Type B pancreatic cell (in vitro differentiated cells): ENCODE measurements around the gene HBM. TPM values are rescaled to one million over a fixed set of nuclear protein-coding genes. Genes with fewer than 3 reads are reported as not detected.
"Not testable (repeated sequence)": the region's sequence is repeated elsewhere in the genome, so short reads cannot be mapped to it uniquely, and the experiment has no call there.

Source experiments
- DNase-seq: peaks from one replicate; pipeline ENCODE4 v3.0.0; 2021; ENCODE audit warnings: mixed read lengths; ENCODE audit not compliant: unreplicated experiment; ENCODE audit errors: extremely low spot score
- H3K27ac Mint-ChIP-seq: 2 replicates; pipeline ENCODE4 v1.8.0; 2021; ENCODE audit warnings: mild to moderate bottlenecking, mixed read lengths
- H3K27me3 Mint-ChIP-seq: 2 replicates; pipeline ENCODE4 v1.8.0; 2021; ENCODE audit warnings: mixed read lengths
- H3K36me3 Mint-ChIP-seq: 2 replicates; pipeline ENCODE4 v1.8.0; 2021; ENCODE audit warnings: mixed read lengths
- H3K4me1 Mint-ChIP-seq: one replicate; pipeline ENCODE4 v1.8.0; 2021; ENCODE audit warnings: mixed read lengths; ENCODE audit not compliant: unreplicated experiment
- H3K4me3 Mint-ChIP-seq: 2 replicates; pipeline ENCODE4 v1.8.0; 2021; ENCODE audit warnings: mild to moderate bottlenecking, mixed read lengths
- H3K9me3 Mint-ChIP-seq: 2 replicates; pipeline ENCODE4 v1.8.0; 2021; ENCODE audit warnings: mixed read lengths
- CTCF ChIP-seq: fragments of 200-600 bp; sonication (generic); conservative IDR thresholded peaks from 2 replicates; pipeline ENCODE4 v1.5.0; 2021; ENCODE audit warnings: antibody characterized with exemption, mild to moderate bottlenecking
- total RNA-seq: library from RNA; stranded (reverse); gene quantifications from 2 replicates; pipeline ENCODE4 v1.2.1, GENCODE V29; 2021; ENCODE audit warnings: low replicate concordance

The HBM gene
- total RNA-seq, 1 donor from 2014 or later = not detected

- Mint-ChIP-seq H3K4me3 (no peak overlapping the region), H3K9me3 (no peaks in the 10 kb centered on the region), H3K4me1 (no peaks in the 10 kb centered on the region), H3K27ac (no peak overlapping the region), H3K27me3 (peaks cover 84% of the 10 kb centered on the region), H3K36me3 (no peaks in the 10 kb centered on the region)
- TF ChIP-seq CTCF = no peak
- DNase-seq = no peak
Measured at GRCh38 chr16:170788-171187, 5.0 kb downstream of the HBM start.

- not testable (repeated sequence) for H3K4me3 Mint-ChIP-seq, H3K9me3 Mint-ChIP-seq, DNase-seq
Measured at GRCh38 chr16:172374-172941, 6.7 kb downstream of the HBM start, which contains the start of gene HBA2. TSS of gene HBA2 (plus strand) at chr16:172876. CDS start at chr16:172913, 37 bp downstream.

GRCh38 chr16:173211-173854 lies 7.6 kb downstream of the HBM start:
- H3K27me3 Mint-ChIP-seq = peaks cover 77% of the 10 kb centered on the region
- not testable (repeated sequence) for H3K27ac Mint-ChIP-seq, H3K9me3 Mint-ChIP-seq, DNase-seq, H3K4me3 Mint-ChIP-seq, H3K36me3 Mint-ChIP-seq, H3K4me1 Mint-ChIP-seq

More at GRCh38 chr16:172374-172941, 6.7 kb downstream of the HBM start, which contains the start of gene HBA2:
- not testable (repeated sequence) for H3K27ac Mint-ChIP-seq, H3K4me1 Mint-ChIP-seq, H3K36me3 Mint-ChIP-seq
- peaks cover 77% of the 10 kb centered on the region for H3K27me3 Mint-ChIP-seq

- H3K4me1 Mint-ChIP-seq, H3K27ac Mint-ChIP-seq, H3K9me3 Mint-ChIP-seq, H3K36me3 Mint-ChIP-seq, DNase-seq: not testable (repeated sequence)
- Mint-ChIP-seq H3K4me3 (peak overlapping the region; percentile 39), H3K27me3 (peaks cover 75% of the 10 kb centered on the region)
Measured at GRCh38 chr16:173928-174769, 8.4 kb downstream of the HBM start.

- peak overlapping the region; percentile 44 for H3K4me3 Mint-ChIP-seq
- H3K27ac Mint-ChIP-seq = no peak overlapping the region
- H3K9me3 Mint-ChIP-seq = no peaks in the 10 kb centered on the region
- H3K4me1 Mint-ChIP-seq = peaks cover 6% of the 10 kb centered on the region
- peaks cover 74% of the 10 kb centered on the region for H3K27me3 Mint-ChIP-seq
- H3K36me3 Mint-ChIP-seq = no peaks in the 10 kb centered on the region
- DNase-seq = no peak
- no peak for TF ChIP-seq CTCF
Measured at GRCh38 chr16:175011-175949, 9.5 kb downstream of the HBM start.

DNA sequence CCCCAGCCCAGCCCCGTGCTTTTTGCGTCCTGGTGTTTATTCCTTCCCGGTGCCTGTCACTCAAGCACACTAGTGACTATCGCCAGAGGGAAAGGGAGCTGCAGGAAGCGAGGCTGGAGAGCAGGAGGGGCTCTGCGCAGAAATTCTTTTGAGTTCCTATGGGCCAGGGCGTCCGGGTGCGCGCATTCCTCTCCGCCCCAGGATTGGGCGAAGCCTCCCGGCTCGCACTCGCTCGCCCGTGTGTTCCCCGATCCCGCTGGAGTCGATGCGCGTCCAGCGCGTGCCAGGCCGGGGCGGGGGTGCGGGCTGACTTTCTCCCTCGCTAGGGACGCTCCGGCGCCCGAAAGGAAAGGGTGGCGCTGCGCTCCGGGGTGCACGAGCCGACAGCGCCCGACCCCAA lies 10.2 kb downstream of the HBM start:
- DNase-seq, H3K36me3 Mint-ChIP-seq, H3K9me3 Mint-ChIP-seq, H3K4me1 Mint-ChIP-seq, H3K27ac Mint-ChIP-seq, H3K4me3 Mint-ChIP-seq: not testable (repeated sequence)
- H3K27me3 Mint-ChIP-seq = peaks cover 67% of the 10 kb centered on the region

DNA sequence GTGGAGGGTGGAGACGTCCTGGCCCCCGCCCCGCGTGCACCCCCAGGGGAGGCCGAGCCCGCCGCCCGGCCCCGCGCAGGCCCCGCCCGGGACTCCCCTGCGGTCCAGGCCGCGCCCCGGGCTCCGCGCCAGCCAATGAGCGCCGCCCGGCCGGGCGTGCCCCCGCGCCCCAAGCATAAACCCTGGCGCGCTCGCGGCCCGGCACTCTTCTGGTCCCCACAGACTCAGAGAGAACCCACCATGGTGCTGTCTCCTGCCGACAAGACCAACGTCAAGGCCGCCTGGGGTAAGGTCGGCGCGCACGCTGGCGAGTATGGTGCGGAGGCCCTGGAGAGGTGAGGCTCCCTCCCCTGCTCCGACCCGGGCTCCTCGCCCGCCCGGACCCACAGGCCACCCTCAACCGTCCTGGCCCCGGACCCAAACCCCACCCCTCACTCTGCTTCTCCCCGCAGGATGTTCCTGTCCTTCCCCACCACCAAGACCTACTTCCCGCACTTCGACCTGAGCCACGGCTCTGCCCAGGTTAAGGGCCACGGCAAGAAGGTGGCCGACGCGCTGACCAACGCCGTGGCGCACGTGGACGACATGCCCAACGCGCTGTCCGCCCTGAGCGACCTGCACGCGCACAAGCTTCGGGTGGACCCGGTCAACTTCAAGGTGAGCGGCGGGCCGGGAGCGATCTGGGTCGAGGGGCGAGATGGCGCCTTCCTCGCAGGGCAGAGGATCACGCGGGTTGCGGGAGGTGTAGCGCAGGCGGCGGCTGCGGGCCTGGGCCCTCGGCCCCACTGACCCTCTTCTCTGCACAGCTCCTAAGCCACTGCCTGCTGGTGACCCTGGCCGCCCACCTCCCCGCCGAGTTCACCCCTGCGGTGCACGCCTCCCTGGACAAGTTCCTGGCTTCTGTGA lies 11.0 kb downstream of the HBM start, which contains the start of gene HBA1:
Gene HBA1, plus strand, starts transcription at position 204 of the 906 bp plus-strand sequence. Its CDS starts 37 bp downstream, at position 241.
- H3K9me3 Mint-ChIP-seq, H3K27ac Mint-ChIP-seq, DNase-seq, H3K36me3 Mint-ChIP-seq, H3K4me1 Mint-ChIP-seq: not testable (repeated sequence)
- Mint-ChIP-seq H3K4me3 (peak within 1 kb of the TSS; percentile 65), H3K27me3 (peaks cover 60% of the 10 kb centered on the region)
